Measurements from ENCODE around the gene UNC119B.
"Not testable (repeated sequence)": the region's sequence is repeated elsewhere in the genome, so short reads cannot be mapped to it uniquely, and the experiment has no call there.

- not testable (repeated sequence) for TF ChIP-seq POLR2A, CTCF, EP300 (IDR thresholded peaks at IDR 0.05)
Observed at GRCh38 chr12:120670237-120670636, 40.0 kb upstream of the UNC119B start.

All from upper lobe of left lung (tissue), 4 donors.